Measurements from ENCODE around the gene PCBP3. TPM values are rescaled to one million over a fixed set of nuclear protein-coding genes. Genes with fewer than 3 reads are reported as not detected.
"Not testable (repeated sequence)": the region's sequence is repeated elsewhere in the genome, so short reads cannot be mapped to it uniquely, and the experiment has no call there.

Gene PCBP3
- total RNA-seq, 1 experiment from 2014 or later, result not detected

DNA sequence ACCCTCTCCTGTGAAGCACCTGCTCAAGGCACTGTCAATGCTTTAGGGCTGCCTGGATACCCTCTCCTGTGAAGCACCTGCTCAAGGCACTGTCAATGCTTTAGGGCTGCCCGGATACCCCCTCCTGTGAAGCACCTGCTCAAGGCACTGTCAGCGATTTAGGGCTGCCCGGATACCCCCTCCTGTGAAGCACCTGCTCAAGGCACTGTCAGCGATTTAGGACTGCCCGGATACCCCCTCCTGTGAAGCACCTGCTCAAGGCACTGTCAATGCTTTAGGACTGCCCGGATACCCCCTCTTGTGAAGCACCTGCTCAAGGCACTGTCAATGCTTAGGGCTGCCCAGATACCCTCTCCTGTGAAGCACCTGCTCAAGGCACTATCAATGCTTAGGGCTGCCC, 33.9 kb upstream of the PCBP3 start:
- not testable (repeated sequence) for H3K4me1 ChIP-seq (ENCODE audit: low read length); H3K9me2 ChIP-seq (replicated peaks; ENCODE audit: insufficient read depth, low read length); H3K27ac ChIP-seq (ENCODE audit: low read length); H2AFZ ChIP-seq (ENCODE audit: low read length); H3K27me3 ChIP-seq (ENCODE audit: low read length); H3K4me3 ChIP-seq (ENCODE audit: low read length); H3K4me2 ChIP-seq (ENCODE audit: low read depth, low read length, poor library complexity, severe bottlenecking); H3K9me3 ChIP-seq (ENCODE audit: low read length); H4K20me1 ChIP-seq (ENCODE audit: insufficient read depth, low read depth, low read length); H3K36me3 ChIP-seq (ENCODE audit: insufficient read depth, low read length); DNase-seq; H3K79me2 ChIP-seq (ENCODE audit: low read length); H3K9ac ChIP-seq (ENCODE audit: low read length)

- Histone ChIP-seq H3K79me2 (ENCODE audit: low read length) (no peaks in the 10 kb centered on the region), H3K4me1 (ENCODE audit: low read length) (no peaks in the 10 kb centered on the region), H3K4me3 (ENCODE audit: low read length) (no peak overlapping the region), H3K36me3 (ENCODE audit: insufficient read depth, low read length) (no peaks in the 10 kb centered on the region), H2AFZ (ENCODE audit: low read length) (no peak overlapping the region), H3K9ac (ENCODE audit: low read length) (no peak overlapping the region), H3K4me2 (ENCODE audit: low read depth, low read length, poor library complexity, severe bottlenecking) (no peak overlapping the region), H4K20me1 (ENCODE audit: insufficient read depth, low read depth, low read length) (no peaks in the 10 kb centered on the region), H3K9me2 (replicated peaks; ENCODE audit: insufficient read depth, low read length) (no peaks in the 10 kb centered on the region), H3K9me3 (ENCODE audit: low read length) (no peaks in the 10 kb centered on the region), H3K27me3 (ENCODE audit: low read length) (no peaks in the 10 kb centered on the region), H3K27ac (ENCODE audit: low read length) (no peak overlapping the region)
- no peak for DNase-seq
These were observed 32.2 kb upstream of the PCBP3 start for GRCh38 chr21:45611296-45611695.

- no peaks in the 10 kb centered on the region for H3K79me2 ChIP-seq (ENCODE audit: low read length)
- H3K9me2 ChIP-seq (replicated peaks; ENCODE audit: insufficient read depth, low read length), result no peaks in the 10 kb centered on the region
- no peaks in the 10 kb centered on the region for H4K20me1 ChIP-seq (ENCODE audit: insufficient read depth, low read depth, low read length)
- no peak overlapping the region for H2AFZ ChIP-seq (ENCODE audit: low read length)
- no peak overlapping the region for H3K27ac ChIP-seq (ENCODE audit: low read length)
- H3K9ac ChIP-seq (ENCODE audit: low read length), result no peak overlapping the region
- DNase-seq, result no peak
- H3K36me3 ChIP-seq (ENCODE audit: insufficient read depth, low read length), result no peaks in the 10 kb centered on the region
- no peaks in the 10 kb centered on the region for H3K27me3 ChIP-seq (ENCODE audit: low read length)
- no peaks in the 10 kb centered on the region for H3K9me3 ChIP-seq (ENCODE audit: low read length)
- no peak overlapping the region for H3K4me2 ChIP-seq (ENCODE audit: low read depth, low read length, poor library complexity, severe bottlenecking)
- no peak overlapping the region for H3K4me3 ChIP-seq (ENCODE audit: low read length)
- H3K4me1 ChIP-seq (ENCODE audit: low read length), result no peaks in the 10 kb centered on the region
These were observed 31.4 kb upstream of the PCBP3 start for GRCh38 chr21:45611939-45612664.

GRCh38 chr21:45612665-45613019, 30.9 kb upstream of the PCBP3 start:
- DNase-seq; H3K4me1 ChIP-seq (ENCODE audit: low read length); H3K4me2 ChIP-seq (ENCODE audit: low read depth, low read length, poor library complexity, severe bottlenecking); H3K9me2 ChIP-seq (replicated peaks; ENCODE audit: insufficient read depth, low read length); H2AFZ ChIP-seq (ENCODE audit: low read length); H3K27me3 ChIP-seq (ENCODE audit: low read length); H3K9ac ChIP-seq (ENCODE audit: low read length); H3K79me2 ChIP-seq (ENCODE audit: low read length); H3K4me3 ChIP-seq (ENCODE audit: low read length); H3K36me3 ChIP-seq (ENCODE audit: insufficient read depth, low read length); H4K20me1 ChIP-seq (ENCODE audit: insufficient read depth, low read depth, low read length); H3K27ac ChIP-seq (ENCODE audit: low read length); H3K9me3 ChIP-seq (ENCODE audit: low read length): not testable (repeated sequence)

GRCh38 chr21:45613396-45613795, 30.1 kb upstream of the PCBP3 start:
- Histone ChIP-seq H3K27me3 (ENCODE audit: low read length) (no peaks in the 10 kb centered on the region), H3K27ac (ENCODE audit: low read length) (no peak overlapping the region), H3K36me3 (ENCODE audit: insufficient read depth, low read length) (no peaks in the 10 kb centered on the region), H3K4me2 (ENCODE audit: low read depth, low read length, poor library complexity, severe bottlenecking) (no peak overlapping the region), H3K79me2 (ENCODE audit: low read length) (no peaks in the 10 kb centered on the region), H4K20me1 (ENCODE audit: insufficient read depth, low read depth, low read length) (no peaks in the 10 kb centered on the region), H3K9me3 (ENCODE audit: low read length) (no peaks in the 10 kb centered on the region), H3K9me2 (replicated peaks; ENCODE audit: insufficient read depth, low read length) (no peaks in the 10 kb centered on the region), H3K4me3 (ENCODE audit: low read length) (no peak overlapping the region), H3K4me1 (ENCODE audit: low read length) (no peaks in the 10 kb centered on the region), H2AFZ (ENCODE audit: low read length) (no peak overlapping the region), H3K9ac (ENCODE audit: low read length) (no peak overlapping the region)
- no peak for DNase-seq

DNA sequence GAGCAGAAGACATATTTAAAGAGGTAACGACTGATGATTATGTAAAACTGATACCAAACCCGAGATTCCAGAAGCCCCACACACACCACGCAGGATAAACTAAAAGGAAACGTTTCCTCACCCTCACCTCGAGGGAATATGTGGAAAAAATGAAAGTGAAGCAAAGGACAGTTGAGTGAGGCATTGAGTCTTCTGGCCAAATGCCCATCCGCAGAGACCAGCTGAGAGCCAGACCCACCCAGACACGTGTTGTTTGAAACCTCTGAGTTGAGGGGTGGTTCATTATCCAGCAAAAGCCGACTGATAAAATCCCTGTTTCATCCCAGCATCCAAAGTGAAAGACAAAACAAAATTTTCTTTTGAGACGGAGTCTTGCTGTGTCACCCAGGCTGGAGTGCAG, 29.6 kb upstream of the PCBP3 start:
- Histone ChIP-seq H3K9ac (ENCODE audit: low read length) (no peak overlapping the region), H3K27me3 (ENCODE audit: low read length) (no peaks in the 10 kb centered on the region), H3K9me3 (ENCODE audit: low read length) (no peaks in the 10 kb centered on the region), H2AFZ (ENCODE audit: low read length) (no peak overlapping the region), H3K79me2 (ENCODE audit: low read length) (no peaks in the 10 kb centered on the region), H3K9me2 (replicated peaks; ENCODE audit: insufficient read depth, low read length) (no peaks in the 10 kb centered on the region), H4K20me1 (ENCODE audit: insufficient read depth, low read depth, low read length) (no peaks in the 10 kb centered on the region), H3K4me1 (ENCODE audit: low read length) (no peaks in the 10 kb centered on the region), H3K4me2 (ENCODE audit: low read depth, low read length, poor library complexity, severe bottlenecking) (no peak overlapping the region), H3K36me3 (ENCODE audit: insufficient read depth, low read length) (no peaks in the 10 kb centered on the region), H3K27ac (ENCODE audit: low read length) (no peak overlapping the region), H3K4me3 (ENCODE audit: low read length) (no peak overlapping the region)
- no peak for DNase-seq

- Histone ChIP-seq H3K27me3 (ENCODE audit: low read length) (no peaks in the 10 kb centered on the region), H4K20me1 (ENCODE audit: insufficient read depth, low read depth, low read length) (no peaks in the 10 kb centered on the region), H3K36me3 (ENCODE audit: insufficient read depth, low read length) (no peaks in the 10 kb centered on the region), H3K9me3 (ENCODE audit: low read length) (no peaks in the 10 kb centered on the region), H3K27ac (ENCODE audit: low read length) (no peak overlapping the region), H3K79me2 (ENCODE audit: low read length) (no peaks in the 10 kb centered on the region), H2AFZ (ENCODE audit: low read length) (no peak overlapping the region), H3K9me2 (replicated peaks; ENCODE audit: insufficient read depth, low read length) (no peaks in the 10 kb centered on the region), H3K4me1 (ENCODE audit: low read length) (no peaks in the 10 kb centered on the region), H3K9ac (ENCODE audit: low read length) (no peak overlapping the region), H3K4me3 (ENCODE audit: low read length) (no peak overlapping the region), H3K4me2 (ENCODE audit: low read depth, low read length, poor library complexity, severe bottlenecking) (no peak overlapping the region)
- DNase-seq, result no peak
These were observed 28.3 kb upstream of the PCBP3 start for GRCh38 chr21:45615145-45615711.

- no peak overlapping the region for H3K27ac ChIP-seq (ENCODE audit: low read length)
- no peak for DNase-seq
These were observed 26.3 kb upstream of the PCBP3 start for GRCh38 chr21:45617021-45617921.

More at GRCh38 chr21:45617021-45617921, 26.3 kb upstream of the PCBP3 start:
- Histone ChIP-seq H3K27me3 (ENCODE audit: low read length) (no peaks in the 10 kb centered on the region), H3K4me1 (ENCODE audit: low read length) (no peaks in the 10 kb centered on the region), H3K36me3 (ENCODE audit: insufficient read depth, low read length) (no peaks in the 10 kb centered on the region), H2AFZ (ENCODE audit: low read length) (no peak overlapping the region), H3K79me2 (ENCODE audit: low read length) (no peaks in the 10 kb centered on the region), H3K4me3 (ENCODE audit: low read length) (no peak overlapping the region), H4K20me1 (ENCODE audit: insufficient read depth, low read depth, low read length) (no peaks in the 10 kb centered on the region), H3K4me2 (ENCODE audit: low read depth, low read length, poor library complexity, severe bottlenecking) (no peak overlapping the region), H3K9me3 (ENCODE audit: low read length) (no peaks in the 10 kb centered on the region), H3K9me2 (replicated peaks; ENCODE audit: insufficient read depth, low read length) (no peaks in the 10 kb centered on the region), H3K9ac (ENCODE audit: low read length) (no peak overlapping the region)
